Ishikawa (cell line): ENCODE results near the gene CXorf58.

Experiments used
- CEBPB ChIP-seq: IDR thresholded peaks from 2 replicates; pipeline ENCODE4 v1.6.1; 2012
- CREB1 ChIP-seq: IDR thresholded peaks from 2 replicates; pipeline ENCODE4 v1.6.1; 2012; ENCODE audit warnings: low read depth
- EGR1 ChIP-seq: IDR thresholded peaks from 2 replicates; pipeline ENCODE4 v1.6.1; 2012
- EP300 ChIP-seq: IDR thresholded peaks from 2 replicates; pipeline ENCODE4 v1.6.1; 2012; ENCODE audit warnings: borderline replicate concordance
- FOXM1 ChIP-seq: IDR thresholded peaks from 2 replicates; pipeline ENCODE4 v1.6.1; 2012; ENCODE audit warnings: low read depth, borderline replicate concordance
- NFIC ChIP-seq: IDR thresholded peaks from 2 replicates; pipeline ENCODE4 v1.6.1; 2012
- RAD21 ChIP-seq: IDR thresholded peaks from 2 replicates; pipeline ENCODE4 v1.6.1; 2012; ENCODE audit warnings: low read depth
- REST ChIP-seq: IDR thresholded peaks from 2 replicates; pipeline ENCODE4 v1.6.1; 2012; ENCODE audit warnings: low read depth, mild to moderate bottlenecking
- TAF1 ChIP-seq: IDR thresholded peaks from 2 replicates; pipeline ENCODE4 v1.6.1; 2012; ENCODE audit warnings: low read depth, mild to moderate bottlenecking
- TCF12 ChIP-seq: IDR thresholded peaks from 2 replicates; pipeline ENCODE4 v1.6.1; 2012; ENCODE audit warnings: low read depth
- TEAD4 ChIP-seq: IDR thresholded peaks from 2 replicates; pipeline ENCODE4 v1.6.1; 2012
- USF1 ChIP-seq: IDR thresholded peaks from 2 replicates; pipeline ENCODE4 v1.6.1; 2012
- YY1 ChIP-seq: IDR thresholded peaks from 2 replicates; pipeline ENCODE4 v1.6.1; 2012; ENCODE audit warnings: low read depth
- ZBTB7A ChIP-seq: IDR thresholded peaks from 2 replicates; pipeline ENCODE4 v1.6.1; 2012; ENCODE audit warnings: low read depth
- TF ChIP-seq, protein P1 (sequence below): IDR thresholded peaks from 2 replicates; pipeline ENCODE4 v1.6.1; 2012

The CXorf58 gene

GRCh38 chrX:23935106-23935505, 27.3 kb downstream of the CXorf58 start:
- TF ChIP-seq, protein P1, sequence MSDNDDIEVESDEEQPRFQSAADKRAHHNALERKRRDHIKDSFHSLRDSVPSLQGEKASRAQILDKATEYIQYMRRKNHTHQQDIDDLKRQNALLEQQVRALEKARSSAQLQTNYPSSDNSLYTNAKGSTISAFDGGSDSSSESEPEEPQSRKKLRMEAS = no peak
- no peak for TF ChIP-seq TCF12
- no peak for TF ChIP-seq FOXM1
- TF ChIP-seq EGR1 = no peak
- TF ChIP-seq USF1 = no peak
- TF ChIP-seq REST = no peak

DNA sequence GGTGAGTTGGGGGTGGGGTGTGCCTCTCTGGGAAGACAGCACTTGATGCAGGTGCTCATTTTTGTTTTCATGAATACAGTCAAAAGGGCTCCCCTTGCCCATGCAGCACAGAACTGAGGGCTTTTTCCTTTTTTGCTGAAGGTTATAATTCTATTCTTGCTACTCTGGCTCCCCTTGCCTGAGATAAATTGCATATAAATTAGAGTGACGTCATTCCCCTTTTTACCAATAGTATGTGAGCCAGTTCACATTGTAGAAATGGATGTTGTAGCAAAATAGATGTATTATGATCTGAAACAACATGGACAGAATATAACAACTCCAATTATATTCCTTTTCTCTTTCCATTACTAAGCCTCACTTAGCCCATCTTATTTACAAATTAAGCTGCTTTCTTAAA, 28.4 kb downstream of the CXorf58 start:
- TF ChIP-seq YY1 (no peak), USF1 (no peak), CEBPB (no peak), EP300 (no peak), EGR1 (no peak), ZBTB7A (no peak), TEAD4 (no peak), CREB1 (no peak)
- TF ChIP-seq, protein P1 = no peak

DNA sequence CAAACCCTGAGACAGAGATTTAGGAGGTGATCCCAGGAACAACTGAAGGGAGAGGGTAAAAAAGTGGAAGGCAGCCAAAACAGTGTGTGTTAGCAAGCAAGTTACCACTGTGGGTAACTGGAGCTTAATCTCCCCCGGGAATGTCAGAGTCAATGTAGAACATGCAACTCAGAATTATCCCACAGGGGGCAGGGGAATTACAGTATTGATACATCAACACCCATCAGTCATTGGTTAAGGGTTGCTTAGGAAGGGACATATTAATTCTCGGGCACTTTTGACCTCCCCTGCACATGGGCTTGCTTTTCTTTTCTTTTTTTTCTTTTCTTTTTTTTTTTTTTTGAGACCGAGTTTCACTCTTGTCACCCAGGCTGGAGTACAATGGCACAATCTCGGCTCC, 29.3 kb downstream of the CXorf58 start:
- no peak for TF ChIP-seq RAD21
- no peak for TF ChIP-seq CREB1
- TF ChIP-seq FOXM1 = no peak
- no peak for TF ChIP-seq CEBPB
- no peak for TF ChIP-seq TAF1
- TF ChIP-seq TEAD4 = no peak
- TF ChIP-seq TCF12 = no peak
- no peak for TF ChIP-seq NFIC
- no peak for TF ChIP-seq REST
- TF ChIP-seq ZBTB7A = no peak
- no peak for TF ChIP-seq EP300
- TF ChIP-seq, protein P1 = no peak
- TF ChIP-seq USF1 = no peak
- TF ChIP-seq YY1 = no peak
- no peak for TF ChIP-seq EGR1

- TF ChIP-seq TAF1 (no peak), TCF12 (no peak), USF1 (no peak), NFIC (no peak), CEBPB (no peak), YY1 (no peak), EGR1 (no peak), CREB1 (no peak), FOXM1 (no peak), EP300 (no peak), REST (no peak), RAD21 (no peak)
- TF ChIP-seq, protein P1 = no peak
Observed at GRCh38 chrX:23938690-23939089, 30.9 kb downstream of the CXorf58 start.
